ENCODE results near the gene BMP8A.
"Not testable (repeated sequence)": the region's sequence is repeated elsewhere in the genome, so short reads cannot be mapped to it uniquely, and the experiment has no call there.

BMP8A gene

GRCh38 chr1:39509360-39510009 is 18.0 kb downstream of the BMP8A start:
- peak overlapping the region; percentile 75 for H3K9ac ChIP-seq (ENCODE audit: low read length)
- no peaks in the 10 kb centered on the region for H3K9me3 ChIP-seq (replicated peaks; ENCODE audit: insufficient read depth, low read length)
- H3K4me2 ChIP-seq (ENCODE audit: low read depth, low read length): peak overlapping the region; percentile 92
- H4K20me1 ChIP-seq (ENCODE audit: insufficient read depth, low read length): no peaks in the 10 kb centered on the region
- no peaks in the 10 kb centered on the region for H3K9me2 ChIP-seq (replicated peaks; ENCODE audit: insufficient read depth, low read length)
- H3K27ac ChIP-seq (ENCODE audit: low read length): peak overlapping the region; percentile 100
- peak overlapping the region; percentile 52 for H3K4me3 ChIP-seq (ENCODE audit: low read length)
- H3F3A ChIP-seq (ENCODE audit: insufficient read depth, low read length): peaks cover 33% of the 10 kb centered on the region
- H2AFZ ChIP-seq (ENCODE audit: low read length): peak overlapping the region; percentile 42; the same call in 1 of the 2 replicates
- peaks cover 47% of the 10 kb centered on the region for H3K4me1 ChIP-seq (ENCODE audit: low read length)
- no peaks in the 10 kb centered on the region for H3K36me3 ChIP-seq (replicated peaks; ENCODE audit: insufficient read depth, low read length)
- H3K27me3 ChIP-seq (replicated peaks; ENCODE audit: insufficient read depth, low read length): no peaks in the 10 kb centered on the region
- peaks cover 39% of the 10 kb centered on the region for H3K79me2 ChIP-seq (ENCODE audit: low read length)
- DNase-seq: peak; percentile 92
- TF ChIP-seq EZH2phosphoT487 (IDR thresholded peaks at IDR 0.05; ENCODE audit: low read length) (no peak), EZH2 (optimal IDR thresholded peaks at IDR 0.05; ENCODE audit: low read depth, low read length) (no peak), CTCF (IDR thresholded peaks at IDR 0.05; ENCODE audit: low read length) (no peak)

DNA sequence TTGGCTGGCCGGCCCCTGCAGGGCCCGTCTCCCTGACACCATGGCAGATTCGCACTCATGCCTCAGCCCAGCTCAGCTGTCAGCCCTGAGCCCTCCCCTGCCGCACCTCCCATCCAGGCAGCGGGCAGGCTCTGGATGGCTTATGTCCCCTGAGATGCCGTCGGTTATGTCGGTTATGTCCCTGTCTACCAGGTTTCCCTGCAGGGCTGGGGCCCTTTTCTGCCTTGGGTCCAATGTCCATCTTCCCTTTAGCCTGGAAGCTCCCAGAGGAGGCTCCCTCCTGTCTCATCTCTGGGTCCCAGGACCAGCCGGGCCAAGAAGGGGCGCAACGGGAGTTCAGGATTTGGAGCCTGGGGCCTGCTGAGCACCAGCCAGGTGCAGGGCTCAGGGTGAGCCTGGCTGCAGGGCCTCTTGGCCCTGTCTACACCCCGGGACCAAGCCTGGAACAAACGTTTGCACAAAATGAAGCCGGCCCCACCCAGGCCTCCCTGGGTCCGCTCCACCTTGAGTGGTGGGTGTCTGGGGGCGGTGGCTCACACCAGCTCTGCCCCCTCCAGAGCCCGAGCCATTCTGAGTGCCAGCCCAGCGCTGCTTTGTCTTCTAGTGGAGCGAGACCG is 19.2 kb downstream of the BMP8A start:
- H3F3A ChIP-seq (ENCODE audit: insufficient read depth, low read length): peaks cover 33% of the 10 kb centered on the region
- peak overlapping the region; percentile 76; the same call in 1 of the 2 replicates for H3K27ac ChIP-seq (ENCODE audit: low read length)

DNA sequence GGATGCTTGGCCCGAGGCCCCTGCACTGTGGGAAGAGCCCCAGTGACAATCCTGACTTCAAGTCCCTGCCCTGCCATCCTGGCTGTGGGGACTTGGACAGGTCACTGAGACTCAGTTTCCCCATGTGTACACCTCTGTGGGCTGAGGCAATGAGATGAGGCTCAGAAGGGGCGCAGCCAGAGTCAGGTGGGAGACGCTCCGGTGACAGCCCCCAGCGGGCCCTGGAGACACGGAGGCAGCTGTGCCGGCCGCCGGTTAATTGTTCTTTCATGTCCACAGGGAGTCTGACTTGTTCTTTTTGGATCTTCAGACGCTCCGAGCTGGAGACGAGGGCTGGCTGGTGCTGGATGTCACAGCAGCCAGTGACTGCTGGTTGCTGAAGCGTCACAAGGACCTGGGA is 20.0 kb downstream of the BMP8A start:
- not testable (repeated sequence) for H3K9me3 ChIP-seq (replicated peaks; ENCODE audit: insufficient read depth, low read length); DNase-seq; H3K4me2 ChIP-seq (ENCODE audit: low read depth, low read length); H3K27me3 ChIP-seq (replicated peaks; ENCODE audit: insufficient read depth, low read length); H3K4me3 ChIP-seq (ENCODE audit: low read length); H3K9ac ChIP-seq (ENCODE audit: low read length); H4K20me1 ChIP-seq (ENCODE audit: insufficient read depth, low read length); H2AFZ ChIP-seq (ENCODE audit: low read length); H3K9me2 ChIP-seq (replicated peaks; ENCODE audit: insufficient read depth, low read length); H3K36me3 ChIP-seq (replicated peaks; ENCODE audit: insufficient read depth, low read length); H3K27ac ChIP-seq (ENCODE audit: low read length)
- H3K79me2 ChIP-seq (ENCODE audit: low read length): peaks cover 19% of the 10 kb centered on the region
- peaks cover 32% of the 10 kb centered on the region for H3F3A ChIP-seq (ENCODE audit: insufficient read depth, low read length)
- peaks cover 40% of the 10 kb centered on the region for H3K4me1 ChIP-seq (ENCODE audit: low read length)

More for the DNA sequence above, 19.2 kb downstream of the BMP8A start:
- H3K9ac ChIP-seq (ENCODE audit: low read length); H3K27me3 ChIP-seq (replicated peaks; ENCODE audit: insufficient read depth, low read length); H3K4me3 ChIP-seq (ENCODE audit: low read length); H2AFZ ChIP-seq (ENCODE audit: low read length); H4K20me1 ChIP-seq (ENCODE audit: insufficient read depth, low read length); H3K9me2 ChIP-seq (replicated peaks; ENCODE audit: insufficient read depth, low read length); H3K36me3 ChIP-seq (replicated peaks; ENCODE audit: insufficient read depth, low read length); DNase-seq; H3K9me3 ChIP-seq (replicated peaks; ENCODE audit: insufficient read depth, low read length): not testable (repeated sequence)
- peak overlapping the region; percentile 12; the same call in 1 of the 2 replicates for H3K4me2 ChIP-seq (ENCODE audit: low read depth, low read length)
- peaks cover 27% of the 10 kb centered on the region for H3K79me2 ChIP-seq (ENCODE audit: low read length)
- peaks cover 47% of the 10 kb centered on the region for H3K4me1 ChIP-seq (ENCODE audit: low read length)

GRCh38 chr1:39512234-39512847 is 20.9 kb downstream of the BMP8A start:
- peaks cover 10% of the 10 kb centered on the region for H3K79me2 ChIP-seq (ENCODE audit: low read length)
- H4K20me1 ChIP-seq (ENCODE audit: insufficient read depth, low read length); H3K27ac ChIP-seq (ENCODE audit: low read length); H3K27me3 ChIP-seq (replicated peaks; ENCODE audit: insufficient read depth, low read length); H3K4me2 ChIP-seq (ENCODE audit: low read depth, low read length); H3K9ac ChIP-seq (ENCODE audit: low read length); DNase-seq; H3K9me3 ChIP-seq (replicated peaks; ENCODE audit: insufficient read depth, low read length); H3K4me3 ChIP-seq (ENCODE audit: low read length); H3K36me3 ChIP-seq (replicated peaks; ENCODE audit: insufficient read depth, low read length); H3K9me2 ChIP-seq (replicated peaks; ENCODE audit: insufficient read depth, low read length); H2AFZ ChIP-seq (ENCODE audit: low read length): not testable (repeated sequence)
- peaks cover 31% of the 10 kb centered on the region for H3K4me1 ChIP-seq (ENCODE audit: low read length)
- peaks cover 24% of the 10 kb centered on the region for H3F3A ChIP-seq (ENCODE audit: insufficient read depth, low read length)

GRCh38 chr1:39514710-39515124 is 23.3 kb downstream of the BMP8A start:
- not testable (repeated sequence) for H3K9me2 ChIP-seq (replicated peaks; ENCODE audit: insufficient read depth, low read length); H3F3A ChIP-seq (ENCODE audit: insufficient read depth, low read length); DNase-seq; H3K9me3 ChIP-seq (replicated peaks; ENCODE audit: insufficient read depth, low read length); H3K9ac ChIP-seq (ENCODE audit: low read length); H3K4me3 ChIP-seq (ENCODE audit: low read length); H3K4me1 ChIP-seq (ENCODE audit: low read length); H3K27me3 ChIP-seq (replicated peaks; ENCODE audit: insufficient read depth, low read length); H2AFZ ChIP-seq (ENCODE audit: low read length); H4K20me1 ChIP-seq (ENCODE audit: insufficient read depth, low read length); H3K36me3 ChIP-seq (replicated peaks; ENCODE audit: insufficient read depth, low read length); H3K79me2 ChIP-seq (ENCODE audit: low read length); H3K4me2 ChIP-seq (ENCODE audit: low read depth, low read length); H3K27ac ChIP-seq (ENCODE audit: low read length)

DNA sequence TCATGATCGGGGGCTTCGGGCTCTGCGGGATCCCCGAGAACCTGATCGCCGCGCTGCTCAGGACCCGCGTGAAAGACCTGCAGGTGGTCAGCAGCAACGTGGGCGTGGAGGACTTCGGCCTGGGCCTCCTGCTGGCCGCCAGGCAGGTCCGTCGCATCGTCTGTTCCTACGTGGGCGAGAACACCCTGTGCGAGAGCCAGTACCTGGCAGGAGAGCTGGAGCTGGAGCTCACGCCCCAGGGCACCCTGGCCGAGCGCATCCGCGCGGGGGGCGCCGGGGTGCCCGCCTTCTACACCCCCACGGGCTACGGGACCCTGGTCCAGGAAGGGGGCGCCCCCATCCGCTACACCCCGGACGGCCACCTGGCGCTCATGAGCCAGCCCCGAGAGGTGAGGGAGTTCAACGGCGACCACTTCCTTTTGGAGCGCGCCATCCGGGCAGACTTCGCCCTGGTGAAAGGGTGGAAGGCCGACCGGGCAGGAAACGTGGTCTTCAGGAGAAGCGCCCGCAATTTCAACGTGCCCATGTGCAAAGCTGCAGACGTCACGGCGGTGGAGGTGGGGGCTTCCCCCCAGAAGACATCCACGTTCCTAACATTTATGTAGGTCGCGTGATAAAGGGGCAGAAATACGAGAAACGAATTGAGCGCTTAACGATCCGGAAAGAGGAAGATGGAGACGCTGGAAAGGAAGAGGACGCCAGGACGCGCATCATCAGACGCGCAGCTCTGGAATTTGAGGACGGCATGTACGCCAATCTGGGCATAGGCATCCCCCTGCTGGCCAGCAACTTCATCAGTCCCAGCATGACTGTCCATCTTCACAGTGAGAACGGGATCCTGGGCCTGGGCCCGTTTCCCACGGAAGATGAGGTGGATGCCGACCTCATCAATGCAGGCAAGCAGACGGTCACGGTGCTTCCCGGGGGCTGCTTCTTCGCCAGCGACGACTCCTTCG is 24.0 kb downstream of the BMP8A start:
- H3K4me3 ChIP-seq (ENCODE audit: low read length); H3K4me1 ChIP-seq (ENCODE audit: low read length); H3K27ac ChIP-seq (ENCODE audit: low read length); H4K20me1 ChIP-seq (ENCODE audit: insufficient read depth, low read length); H3K9ac ChIP-seq (ENCODE audit: low read length); DNase-seq; H3F3A ChIP-seq (ENCODE audit: insufficient read depth, low read length); H3K27me3 ChIP-seq (replicated peaks; ENCODE audit: insufficient read depth, low read length); H3K9me3 ChIP-seq (replicated peaks; ENCODE audit: insufficient read depth, low read length); H3K79me2 ChIP-seq (ENCODE audit: low read length); H3K9me2 ChIP-seq (replicated peaks; ENCODE audit: insufficient read depth, low read length); H3K36me3 ChIP-seq (replicated peaks; ENCODE audit: insufficient read depth, low read length); H3K4me2 ChIP-seq (ENCODE audit: low read depth, low read length); H2AFZ ChIP-seq (ENCODE audit: low read length): not testable (repeated sequence)
